HCT116 (cell line): ENCODE measurements around the gene PAX5. TPM values are rescaled to one million over a fixed set of nuclear protein-coding genes. Genes with fewer than 3 reads are reported as not detected.

Source experiments
- ATAC-seq: fragments of 200-7000 bp; cut with Tn5 transposase; 2 replicates; pipeline ENCODE4 v1.9.1; 2020; ENCODE audit warnings: mild to moderate bottlenecking, moderate library complexity
- BruUV-seq: library from RNA; stranded (reverse); fragments of 400-500 nt; replicated peaks from 2 replicates; lab custom pipeline; 2021; lab: Mats Ljungman, UMichigan
- CTCF ChIA-PET: fragments of 300-600 bp; sonication (Branson Sonifier 250); formaldehyde crosslinking; loops from one replicate; lab custom pipeline; 2021; ENCODE audit warnings: antibody characterized with exemption; lab: Charles Lee
- POLR2A ChIA-PET: fragments of 300-600, 350-600 bp; sonication (Branson Sonifier 250); formaldehyde crosslinking; loops from one replicate; lab custom pipeline; 2021; ENCODE audit warnings: antibody characterized with exemption; lab: Charles Lee
- RAD21 ChIA-PET, 2 experiments: fragments of 300-600 bp; sonication (Branson Sonifier 250); formaldehyde crosslinking; loops; one replicate each; lab custom pipeline; 2023; ENCODE audit warnings: low total read pairs in 2 of 2; ENCODE audit not compliant: uncharacterized antibody in 2 of 2, unreplicated experiment in 2 of 2, low non-redundant PET in 1 of 2; lab: Charles Lee
- DNase-seq: peaks from one replicate; pipeline ENCODE4 v3.0.0-alpha.2; 2010; ENCODE audit warnings: low read depth, low spot score
- H2AFZ ChIP-seq: fragments of 200-600 bp; shearing (Covaris generic), sonication (generic); 2 replicates; pipeline ENCODE4 v1.6.1; 2017; ENCODE audit warnings: low read depth, mixed run types, mixed read lengths, antibody characterized with exemption, low read length; ENCODE audit not compliant: poor library complexity, severe bottlenecking
- H3K27ac ChIP-seq: 2 replicates; pipeline ENCODE4 v1.5.1; 2012; ENCODE audit warnings: low read depth, low read length
- H3K27me3 ChIP-seq: fragments of 200-600 bp; sonication (generic); 2 replicates; pipeline ENCODE4 v1.6.1; 2016; ENCODE audit warnings: mixed run types, low read length, mixed read lengths; ENCODE audit not compliant: insufficient read depth
- H3K36me3 ChIP-seq, 2 experiments: fragments of 200-500 bp in 1 of 2; fragments of 200-600 bp in 1 of 2; sonication (Bioruptor generic) in 1 of 2; sonication (generic) in 1 of 2; 2 replicates each; pipeline versions ENCODE4 v1.5.1 to v1.6.1; 2014 to 2016; ENCODE audit warnings: low read length in 2 of 2, inconsistent platforms in 1 of 2, mixed read lengths in 1 of 2, mixed run types in 1 of 2; ENCODE audit not compliant: insufficient read depth in 2 of 2, control insufficient read depth in 1 of 2
- H3K4me1 ChIP-seq, 2 experiments: fragments of 200-600 bp in 1 of 2; sonication (generic) in 1 of 2; 2 replicates each; pipeline versions ENCODE4 v1.5.1 to v1.6.1; 2012 to 2017; ENCODE audit warnings: low read length in 2 of 2, inconsistent platforms in 1 of 2, mild to moderate bottlenecking in 1 of 2, mixed read lengths in 1 of 2, mixed run types in 1 of 2, moderate library complexity in 1 of 2; ENCODE audit not compliant: insufficient read depth in 2 of 2, control insufficient read depth in 1 of 2
- H3K4me2 ChIP-seq: fragments of 200-600 bp; sonication (generic); 2 replicates; pipeline ENCODE4 v1.6.1; 2017; ENCODE audit warnings: mixed run types, low read length, mixed read lengths
- H3K4me3 ChIP-seq, 2 experiments: fragments of 200-600 bp in 1 of 2; sonication (generic) in 1 of 2; replicated peaks in 1 of 2; 2 replicates each; pipeline ENCODE4 v1.5.1; 2011 to 2016; ENCODE audit warnings: low read length in 2 of 2, control low read depth in 1 of 2, low read depth in 1 of 2, mild to moderate bottlenecking in 1 of 2, mixed read lengths in 1 of 2, mixed run types in 1 of 2
- H3K79me2 ChIP-seq: fragments of 200-600 bp; sonication (generic); 2 replicates; pipeline ENCODE4 v1.6.1; 2017; ENCODE audit warnings: mild to moderate bottlenecking, mixed run types, low read length, moderate library complexity, mixed read lengths; ENCODE audit not compliant: insufficient read depth
- H3K9ac ChIP-seq: fragments of 200-600 bp; sonication (generic); 2 replicates; pipeline ENCODE4 v1.6.1; 2016; ENCODE audit warnings: low read length, mixed read lengths
- H3K9me2 ChIP-seq: fragments of 200-600 bp; sonication (generic), shearing (Covaris generic); 2 replicates; pipeline ENCODE4 v1.6.1; 2017; ENCODE audit warnings: mixed run types, mild to moderate bottlenecking, moderate library complexity; ENCODE audit not compliant: insufficient read depth
- H3K9me3 ChIP-seq, 2 experiments: fragments of 200-500 bp in 1 of 2; fragments of 200-600 bp in 1 of 2; sonication (Bioruptor generic) in 1 of 2; sonication (generic) in 1 of 2; 2 replicates each; pipeline ENCODE4 v1.6.1; 2014 to 2017; ENCODE audit warnings: low read length in 2 of 2, mixed read lengths in 2 of 2, inconsistent platforms in 1 of 2, low read depth in 1 of 2, mild to moderate bottlenecking in 1 of 2, mixed run types in 1 of 2, moderate library complexity in 1 of 2; ENCODE audit not compliant: control insufficient read depth in 1 of 2, insufficient read depth in 1 of 2
- H4K20me1 ChIP-seq: fragments of 200-600 bp; sonication (generic), shearing (Covaris generic); 2 replicates; pipeline ENCODE4 v1.6.1; 2017; ENCODE audit warnings: mixed run types, mild to moderate bottlenecking, moderate library complexity; ENCODE audit not compliant: insufficient read depth
- CBX3 ChIP-seq: IDR thresholded peaks from 2 replicates; pipeline ENCODE4 v1.6.1; 2012; ENCODE audit warnings: low read depth
- CEBPB ChIP-seq: IDR thresholded peaks from 2 replicates; pipeline ENCODE4 v1.6.1; 2012; ENCODE audit warnings: low read depth
- FOSL1 ChIP-seq: IDR thresholded peaks from 2 replicates; pipeline ENCODE4 v1.6.1; 2012; ENCODE audit warnings: low read depth
- POLR2A ChIP-seq: IDR thresholded peaks from 2 replicates; pipeline ENCODE4 v1.7.0; 2011; ENCODE audit warnings: borderline replicate concordance; ENCODE audit not compliant: insufficient read depth, insufficient read length; ENCODE audit errors: extremely low read depth
- POLR2AphosphoS5 ChIP-seq: IDR thresholded peaks from 2 replicates; pipeline ENCODE4 v1.6.1; 2011; ENCODE audit warnings: mild to moderate bottlenecking, low read depth, low read length, moderate library complexity
- RAD21 ChIP-seq: IDR thresholded peaks from 2 replicates; pipeline ENCODE4 v1.6.1; 2012; ENCODE audit warnings: low read depth, mild to moderate bottlenecking
- SP1 ChIP-seq: IDR thresholded peaks from 2 replicates; pipeline ENCODE4 v1.6.1; 2012; ENCODE audit warnings: low read depth
- SRF ChIP-seq: IDR thresholded peaks from 2 replicates; pipeline ENCODE4 v1.6.1; 2012; ENCODE audit warnings: low read depth
- TCF7L2 ChIP-seq: IDR thresholded peaks from 2 replicates; pipeline ENCODE4 v1.7.0; 2011; ENCODE audit warnings: borderline replicate concordance, inconsistent platforms; ENCODE audit not compliant: insufficient read depth, insufficient read length; ENCODE audit errors: extremely low read depth
- ZFX ChIP-seq: fragments of 450-650 bp; IDR thresholded peaks from 2 replicates; pipeline ENCODE4 v1.6.1; 2017
- ZNF274 ChIP-seq: fragments of 200-500 bp; sonication (Bioruptor generic); IDR thresholded peaks from 2 replicates; pipeline ENCODE4 v1.6.1; 2014; ENCODE audit warnings: mild to moderate bottlenecking, low read depth, low read length, inconsistent platforms
- intact Hi-C: fragments of 100-400 bp; cut with micrococcal nuclease; formaldehyde crosslinking; loops from 2 replicates; pipeline ENCODE4 v1.10.0; 2022
- total RNA-seq: library from RNA; stranded (reverse); gene quantifications from one replicate; pipeline ENCODE4 v1.2.1, GENCODE V29; 2021; ENCODE audit not compliant: unreplicated experiment
- TF ChIP-seq, protein P1 (sequence below): IDR thresholded peaks from 2 replicates; pipeline ENCODE4 v1.6.1; 2012
- TF ChIP-seq, protein P2 (sequence below): IDR thresholded peaks from 2 replicates; pipeline ENCODE4 v1.6.1; 2012; ENCODE audit warnings: low read depth
- TF ChIP-seq, protein P3 (sequence below): IDR thresholded peaks from 2 replicates; pipeline ENCODE4 v1.6.1; 2012
- TF ChIP-seq, protein P4 (sequence below): IDR thresholded peaks from 2 replicates; pipeline ENCODE4 v1.6.1; 2011; ENCODE audit warnings: mild to moderate bottlenecking, low read length, moderate library complexity; ENCODE audit not compliant: insufficient replicate concordance; ENCODE audit errors: extremely low read depth

PAX5 gene
- total RNA-seq, 1 experiment from 2014 or later = 0.17 TPM

DNA sequence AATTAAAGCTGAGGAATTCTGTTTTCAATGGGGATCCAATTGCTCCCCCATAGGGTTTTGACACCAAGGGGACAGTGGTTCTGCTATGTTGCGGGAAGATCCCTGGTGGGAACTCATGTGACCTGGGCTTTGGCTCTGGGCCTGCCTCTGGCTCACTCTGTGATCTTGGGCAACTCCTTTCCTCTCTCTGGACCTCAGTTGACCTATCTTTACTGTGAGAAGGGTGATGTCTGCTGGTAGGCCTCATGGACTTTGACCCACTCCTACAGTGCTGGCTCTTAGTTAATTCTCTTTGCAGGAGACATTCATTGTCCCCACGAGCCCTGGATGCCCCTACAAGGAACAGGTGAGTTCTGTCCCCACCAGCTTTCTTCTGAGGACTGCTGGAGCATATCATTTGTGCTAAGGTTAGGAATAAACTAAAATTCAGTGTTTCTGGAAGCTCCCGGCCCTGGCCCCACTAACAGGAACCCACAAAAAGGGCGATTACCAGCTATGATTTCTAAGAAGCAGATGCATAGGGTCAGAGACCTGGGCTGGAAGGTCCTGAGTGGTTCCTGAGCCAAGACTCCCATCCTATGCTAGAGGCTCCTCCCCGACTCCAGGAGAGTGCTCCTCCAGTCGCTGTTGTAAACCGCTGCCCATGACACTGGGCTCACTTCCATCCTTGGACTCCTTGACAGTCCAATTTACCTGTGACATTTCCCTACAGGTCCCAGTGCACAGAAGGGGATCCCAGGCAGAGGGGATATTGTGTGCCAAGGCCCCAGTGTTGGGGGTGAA lies 218.3 kb downstream of the PAX5 start:
- H3K4me3 ChIP-seq = no peak overlapping the region
- H4K20me1 ChIP-seq = no peaks in the 10 kb centered on the region
- H3K9me3 ChIP-seq = no peaks in the 10 kb centered on the region
- H3K79me2 ChIP-seq = no peaks in the 10 kb centered on the region
- H3K36me3 ChIP-seq = no peaks in the 10 kb centered on the region
- RAD21 ChIA-PET = no interaction called here
- intact Hi-C loops = no loop called here
- no TSS peak for BruUV-seq
- no peak for DNase-seq
- H3K27ac ChIP-seq = no peak overlapping the region
- CTCF ChIA-PET = no interaction called here
- TF ChIP-seq SRF = no peak
- TF ChIP-seq RAD21 = no peak
- no peak for TF ChIP-seq POLR2AphosphoS5
- H3K27me3 ChIP-seq = peaks cover 5% of the 10 kb centered on the region; the same call in 1 of the 2 replicates
- POLR2A ChIA-PET = no interaction called here
- ATAC-seq = no peak
- no peak overlapping the region for H3K4me2 ChIP-seq
- no peak overlapping the region for H3K9ac ChIP-seq
- H2AFZ ChIP-seq = no peak overlapping the region
- no peaks in the 10 kb centered on the region for H3K9me2 ChIP-seq
- H3K4me1 ChIP-seq = no peaks in the 10 kb centered on the region

DNA sequence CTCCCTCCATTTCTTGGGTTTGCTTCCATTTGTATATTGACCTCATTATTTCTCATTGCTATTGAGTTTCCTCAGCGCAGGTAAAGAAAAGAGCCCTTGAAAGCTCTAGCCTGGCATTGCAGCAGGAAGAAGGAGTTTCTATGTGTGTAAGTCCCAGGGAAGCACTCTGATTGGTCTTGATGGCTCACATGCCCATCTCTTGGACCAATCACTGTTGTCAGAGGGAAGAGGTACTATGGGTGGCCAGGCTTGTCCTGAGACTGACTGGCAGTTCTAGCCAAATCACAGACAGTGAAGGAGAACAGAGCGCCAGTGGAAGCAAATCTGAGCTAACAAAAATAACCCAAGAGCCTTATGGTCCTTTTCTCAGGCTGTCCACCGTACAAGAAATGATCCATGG lies 219.0 kb downstream of the PAX5 start:
- Histone ChIP-seq H3K4me1 (no peaks in the 10 kb centered on the region), H3K27ac (no peak overlapping the region), H3K9ac (no peak overlapping the region), H3K9me3 (no peaks in the 10 kb centered on the region), H4K20me1 (no peaks in the 10 kb centered on the region), H3K4me3 (no peak overlapping the region), H3K9me2 (no peaks in the 10 kb centered on the region), H3K79me2 (no peaks in the 10 kb centered on the region), H3K27me3 (peaks cover 11% of the 10 kb centered on the region), H3K36me3 (no peaks in the 10 kb centered on the region), H3K4me2 (no peak overlapping the region), H2AFZ (no peak overlapping the region)
- ChIA-PET RAD21 (no interaction called here), POLR2A (no interaction called here), CTCF (no interaction called here)
- intact Hi-C loops = no loop called here
- BruUV-seq = no TSS peak
- no peak for DNase-seq
- ATAC-seq = no peak
- TF ChIP-seq POLR2A (no peak), SRF (no peak), CEBPB (no peak), RAD21 (no peak), ZNF274 (no peak), TCF7L2 (no peak), FOSL1 (no peak), SP1 (no peak), ZFX (no peak), CBX3 (no peak)
- TF ChIP-seq, protein P1, sequence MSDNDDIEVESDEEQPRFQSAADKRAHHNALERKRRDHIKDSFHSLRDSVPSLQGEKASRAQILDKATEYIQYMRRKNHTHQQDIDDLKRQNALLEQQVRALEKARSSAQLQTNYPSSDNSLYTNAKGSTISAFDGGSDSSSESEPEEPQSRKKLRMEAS = no peak
- TF ChIP-seq, protein P2, sequence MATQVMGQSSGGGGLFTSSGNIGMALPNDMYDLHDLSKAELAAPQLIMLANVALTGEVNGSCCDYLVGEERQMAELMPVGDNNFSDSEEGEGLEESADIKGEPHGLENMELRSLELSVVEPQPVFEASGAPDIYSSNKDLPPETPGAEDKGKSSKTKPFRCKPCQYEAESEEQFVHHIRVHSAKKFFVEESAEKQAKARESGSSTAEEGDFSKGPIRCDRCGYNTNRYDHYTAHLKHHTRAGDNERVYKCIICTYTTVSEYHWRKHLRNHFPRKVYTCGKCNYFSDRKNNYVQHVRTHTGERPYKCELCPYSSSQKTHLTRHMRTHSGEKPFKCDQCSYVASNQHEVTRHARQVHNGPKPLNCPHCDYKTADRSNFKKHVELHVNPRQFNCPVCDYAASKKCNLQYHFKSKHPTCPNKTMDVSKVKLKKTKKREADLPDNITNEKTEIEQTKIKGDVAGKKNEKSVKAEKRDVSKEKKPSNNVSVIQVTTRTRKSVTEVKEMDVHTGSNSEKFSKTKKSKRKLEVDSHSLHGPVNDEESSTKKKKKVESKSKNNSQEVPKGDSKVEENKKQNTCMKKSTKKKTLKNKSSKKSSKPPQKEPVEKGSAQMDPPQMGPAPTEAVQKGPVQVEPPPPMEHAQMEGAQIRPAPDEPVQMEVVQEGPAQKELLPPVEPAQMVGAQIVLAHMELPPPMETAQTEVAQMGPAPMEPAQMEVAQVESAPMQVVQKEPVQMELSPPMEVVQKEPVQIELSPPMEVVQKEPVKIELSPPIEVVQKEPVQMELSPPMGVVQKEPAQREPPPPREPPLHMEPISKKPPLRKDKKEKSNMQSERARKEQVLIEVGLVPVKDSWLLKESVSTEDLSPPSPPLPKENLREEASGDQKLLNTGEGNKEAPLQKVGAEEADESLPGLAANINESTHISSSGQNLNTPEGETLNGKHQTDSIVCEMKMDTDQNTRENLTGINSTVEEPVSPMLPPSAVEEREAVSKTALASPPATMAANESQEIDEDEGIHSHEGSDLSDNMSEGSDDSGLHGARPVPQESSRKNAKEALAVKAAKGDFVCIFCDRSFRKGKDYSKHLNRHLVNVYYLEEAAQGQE = no peak
- TF ChIP-seq, protein P3, sequence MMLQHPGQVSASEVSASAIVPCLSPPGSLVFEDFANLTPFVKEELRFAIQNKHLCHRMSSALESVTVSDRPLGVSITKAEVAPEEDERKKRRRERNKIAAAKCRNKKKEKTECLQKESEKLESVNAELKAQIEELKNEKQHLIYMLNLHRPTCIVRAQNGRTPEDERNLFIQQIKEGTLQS = no peak
- TF ChIP-seq, protein P4, sequence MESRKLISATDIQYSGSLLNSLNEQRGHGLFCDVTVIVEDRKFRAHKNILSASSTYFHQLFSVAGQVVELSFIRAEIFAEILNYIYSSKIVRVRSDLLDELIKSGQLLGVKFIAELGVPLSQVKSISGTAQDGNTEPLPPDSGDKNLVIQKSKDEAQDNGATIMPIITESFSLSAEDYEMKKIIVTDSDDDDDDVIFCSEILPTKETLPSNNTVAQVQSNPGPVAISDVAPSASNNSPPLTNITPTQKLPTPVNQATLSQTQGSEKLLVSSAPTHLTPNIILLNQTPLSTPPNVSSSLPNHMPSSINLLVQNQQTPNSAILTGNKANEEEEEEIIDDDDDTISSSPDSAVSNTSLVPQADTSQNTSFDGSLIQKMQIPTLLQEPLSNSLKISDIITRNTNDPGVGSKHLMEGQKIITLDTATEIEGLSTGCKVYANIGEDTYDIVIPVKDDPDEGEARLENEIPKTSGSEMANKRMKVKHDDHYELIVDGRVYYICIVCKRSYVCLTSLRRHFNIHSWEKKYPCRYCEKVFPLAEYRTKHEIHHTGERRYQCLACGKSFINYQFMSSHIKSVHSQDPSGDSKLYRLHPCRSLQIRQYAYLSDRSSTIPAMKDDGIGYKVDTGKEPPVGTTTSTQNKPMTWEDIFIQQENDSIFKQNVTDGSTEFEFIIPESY = no peak
